Measurements from ENCODE around the gene PFKFB2.

The PFKFB2 gene

DNA sequence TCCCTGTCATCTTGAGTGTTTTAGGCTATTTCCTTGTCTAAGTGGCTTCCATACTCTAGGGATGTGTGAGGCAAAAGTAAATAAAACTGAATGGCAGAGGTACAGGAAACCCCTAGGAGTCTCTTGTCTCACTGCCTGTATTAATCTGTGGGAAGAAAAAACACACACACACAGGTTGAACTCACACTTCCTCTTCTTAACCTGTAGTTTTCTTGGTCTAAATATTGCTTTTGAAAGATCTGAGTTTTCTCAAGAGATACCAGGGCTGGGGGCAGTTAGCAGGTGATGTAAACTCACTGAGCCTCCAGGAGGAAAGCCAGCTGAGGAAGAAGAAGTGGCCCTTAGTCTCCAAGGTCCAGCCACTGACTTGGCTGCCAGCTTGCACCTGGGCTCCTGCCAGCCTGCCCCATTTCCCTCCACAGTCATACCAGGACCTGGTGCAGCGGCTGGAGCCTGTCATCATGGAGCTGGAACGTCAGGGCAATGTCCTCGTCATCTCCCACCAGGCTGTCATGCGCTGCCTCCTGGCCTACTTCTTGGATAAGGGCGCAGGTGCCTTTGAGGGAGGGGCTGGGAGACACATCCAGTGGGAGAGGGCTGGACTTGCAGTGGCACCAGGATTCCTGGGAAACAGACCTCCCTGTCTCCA is 16.9 kb downstream of the PFKFB2 start:
- no peak for DNase-seq

DNA sequence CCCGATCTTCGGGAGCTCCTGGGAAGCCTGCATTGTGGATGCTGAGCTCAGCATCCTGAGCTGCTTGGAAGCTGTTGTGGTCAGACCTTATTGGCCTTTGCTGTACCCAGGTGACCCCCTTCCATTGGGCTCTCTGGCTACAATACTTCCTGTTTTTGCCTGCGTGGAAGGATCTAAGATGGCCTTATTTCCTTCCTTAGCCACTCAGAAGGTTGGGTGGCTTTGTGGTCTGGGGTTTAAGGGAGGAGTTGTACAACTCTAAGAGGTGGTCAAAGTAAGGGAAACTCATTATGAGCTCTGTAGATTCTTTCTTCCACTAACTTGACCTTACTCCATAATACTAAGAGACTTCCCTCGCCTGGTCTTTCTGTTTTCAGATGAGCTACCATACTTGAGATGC is 17.7 kb downstream of the PFKFB2 start:
- no peak for DNase-seq

DNA sequence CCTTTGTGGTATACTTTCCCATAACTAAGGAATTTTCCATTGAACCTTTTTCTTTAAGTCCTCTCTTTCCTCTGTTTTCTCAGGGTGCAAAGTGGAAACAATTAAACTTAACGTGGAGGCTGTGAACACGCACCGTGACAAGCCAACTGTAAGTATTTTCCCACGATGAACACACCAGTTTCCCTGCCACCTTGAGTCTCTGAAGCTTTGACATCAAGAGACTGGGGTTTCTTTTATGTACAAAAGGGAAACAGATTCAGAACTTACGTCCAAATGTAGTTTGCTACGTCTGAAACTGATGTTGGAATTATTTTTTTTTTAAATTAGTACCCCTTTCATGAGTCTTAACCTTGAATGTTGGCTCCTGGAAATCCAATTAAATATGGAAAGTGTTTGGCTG is 18.4 kb downstream of the PFKFB2 start:
- no peak for DNase-seq

DNA sequence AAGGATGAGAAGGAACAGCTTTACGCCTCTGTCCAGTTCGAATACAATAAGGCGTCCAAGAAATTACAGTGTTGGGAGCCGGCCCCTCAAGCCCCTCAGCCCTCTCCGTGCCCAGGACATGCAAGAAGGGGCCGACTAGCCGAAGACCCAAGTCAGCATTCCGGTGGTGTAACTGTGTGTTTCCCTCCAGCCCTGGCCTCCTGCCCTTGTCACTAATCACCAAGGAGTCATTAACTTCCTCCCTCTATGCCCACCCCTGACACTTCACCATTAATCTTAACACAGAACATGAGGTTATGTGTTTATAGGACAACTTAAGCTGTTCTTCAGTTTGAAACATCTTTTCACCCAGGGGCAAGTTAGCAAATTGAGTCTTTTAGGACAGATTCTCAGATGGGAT is 19.2 kb downstream of the PFKFB2 start:
- no peak for DNase-seq

DNA sequence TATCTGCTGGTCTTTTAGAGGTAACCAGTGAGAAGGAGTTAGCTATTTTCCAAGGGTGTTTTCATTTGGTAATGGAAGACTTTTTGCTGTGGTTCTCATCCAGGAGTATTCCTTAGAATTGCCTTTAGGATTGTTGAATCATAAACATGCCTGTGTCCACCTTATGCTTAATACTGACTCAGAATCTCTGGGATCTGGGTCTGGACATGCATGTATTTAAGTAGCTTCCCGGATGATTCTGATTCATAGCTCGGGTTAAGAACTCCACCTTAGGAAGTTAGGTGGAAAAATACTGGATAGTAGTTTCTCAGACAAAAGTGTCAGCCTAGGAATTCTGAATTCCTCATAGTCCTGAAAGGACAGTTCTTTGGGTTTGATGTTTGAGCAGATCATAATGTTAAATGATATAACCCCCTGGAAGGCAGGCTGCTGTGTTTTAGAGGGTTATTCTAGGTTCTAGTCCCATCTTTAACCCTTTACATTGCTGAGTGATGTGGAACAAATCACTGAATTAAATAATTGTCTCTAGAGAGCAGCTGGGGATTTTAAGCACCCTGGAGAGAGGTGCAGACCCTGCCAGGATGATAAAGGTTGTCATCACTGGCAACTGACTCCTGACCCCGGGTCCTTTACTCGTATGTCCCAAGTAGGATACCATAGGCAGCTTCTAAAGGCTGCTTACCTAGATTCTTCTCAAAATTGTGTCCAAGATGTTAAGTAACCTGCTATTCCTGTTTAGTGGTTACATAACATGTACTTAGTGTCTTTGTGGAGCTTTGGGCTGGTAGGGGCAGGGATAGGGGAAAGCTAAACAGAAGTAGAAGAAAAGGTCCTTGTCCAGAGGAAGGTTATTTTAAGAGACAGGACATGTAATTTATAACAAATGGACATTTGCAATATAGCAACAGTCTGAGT is 21.1 kb downstream of the PFKFB2 start:
- no peak for DNase-seq

DNA sequence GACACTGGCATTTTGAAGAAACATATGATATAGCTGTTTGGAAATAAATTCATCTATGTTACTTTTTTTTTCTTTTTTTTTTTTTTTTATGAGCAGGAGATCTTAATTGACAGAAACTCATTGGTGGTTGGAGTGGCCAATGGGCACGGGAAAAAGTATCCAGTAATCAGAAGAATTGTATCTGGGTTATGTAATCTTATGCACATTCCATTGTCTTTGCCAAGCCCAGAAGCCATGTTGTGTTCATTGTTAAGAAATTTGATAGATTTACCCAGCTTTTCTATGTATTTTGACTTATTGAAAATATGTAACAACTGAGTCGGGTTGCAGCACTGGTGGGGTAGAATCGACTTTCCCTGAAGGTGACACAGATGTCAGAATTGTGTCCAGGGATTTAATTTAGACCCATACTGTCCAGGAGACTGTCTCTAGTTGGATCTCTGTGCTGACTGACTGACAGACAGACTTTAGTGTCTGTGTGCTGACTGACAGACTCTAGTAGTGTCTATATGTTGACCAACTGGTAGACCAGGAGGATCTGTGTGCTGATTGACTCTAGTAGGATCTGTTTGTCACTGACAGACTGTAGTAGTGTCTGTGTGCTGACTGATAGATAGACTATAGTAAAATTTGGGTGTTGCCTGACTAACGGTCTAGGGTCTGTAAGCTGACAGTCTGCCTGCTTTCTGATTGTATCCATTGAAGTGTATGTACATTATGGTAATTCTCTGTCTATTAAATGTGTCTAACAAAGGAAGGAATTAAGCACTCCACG is 23.3 kb downstream of the PFKFB2 start:
- DNase-seq: no peak

DNA sequence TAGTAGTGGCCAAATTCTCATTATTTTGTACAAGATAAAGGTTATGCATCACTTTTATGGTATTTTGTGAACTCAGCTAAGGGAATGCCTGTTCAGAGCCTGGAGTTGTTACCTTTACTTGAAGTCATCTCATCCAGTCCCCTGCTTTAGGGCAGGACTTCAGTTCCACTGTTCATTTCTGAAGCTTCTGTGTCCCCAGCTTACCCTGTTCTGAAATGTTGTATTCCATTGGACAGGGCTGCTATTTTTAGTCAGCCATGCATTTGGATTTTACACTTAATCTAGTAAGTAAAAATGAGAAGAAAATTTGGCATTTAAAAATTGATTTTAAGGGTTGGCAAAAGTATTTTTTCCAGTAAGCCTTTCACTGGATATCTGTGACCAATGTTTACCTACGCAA is 23.9 kb downstream of the PFKFB2 start:
- DNase-seq: no peak

DNA sequence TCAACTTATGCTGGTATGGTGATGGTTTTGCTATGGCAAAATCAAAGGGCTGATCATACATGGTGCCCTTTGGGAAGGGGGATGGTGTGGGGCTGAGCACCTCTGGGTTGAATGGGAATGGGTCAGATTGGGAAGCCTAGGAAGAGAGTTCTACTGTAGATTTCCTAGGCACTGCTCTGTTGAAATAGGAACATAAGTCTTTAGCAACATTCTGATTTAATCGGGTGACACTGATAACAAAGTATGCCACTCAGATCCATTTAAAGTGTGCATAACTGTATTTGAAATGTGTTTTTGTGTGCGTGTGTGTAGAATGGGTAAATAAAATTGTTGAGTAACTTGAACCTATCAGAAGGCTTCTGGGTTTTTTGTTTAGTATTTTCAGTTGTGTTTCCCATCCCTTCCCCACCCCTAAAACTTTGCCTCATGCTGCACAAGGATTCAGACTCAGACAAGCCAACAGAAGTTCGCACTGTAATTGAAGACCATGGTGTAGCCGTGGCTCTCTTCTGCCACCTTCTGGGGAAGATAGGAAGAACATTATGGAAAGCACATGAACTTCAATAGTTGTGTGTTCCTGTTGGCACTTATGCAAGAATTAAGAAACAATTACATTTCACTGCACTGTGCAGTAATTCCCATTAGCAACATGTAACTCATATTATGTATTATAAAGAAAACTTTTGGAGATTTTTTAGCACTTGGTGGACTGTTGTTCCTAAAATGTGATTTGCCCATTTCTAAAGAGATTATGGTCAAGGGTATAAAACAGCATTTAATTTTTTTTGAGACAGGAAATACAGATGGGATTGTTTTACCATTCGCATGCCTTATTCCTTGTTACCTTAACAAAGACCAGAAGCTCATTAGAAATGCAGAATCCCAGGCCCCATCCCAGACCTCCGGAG is 24.6 kb downstream of the PFKFB2 start:
- peak; percentile 58 for DNase-seq

DNA sequence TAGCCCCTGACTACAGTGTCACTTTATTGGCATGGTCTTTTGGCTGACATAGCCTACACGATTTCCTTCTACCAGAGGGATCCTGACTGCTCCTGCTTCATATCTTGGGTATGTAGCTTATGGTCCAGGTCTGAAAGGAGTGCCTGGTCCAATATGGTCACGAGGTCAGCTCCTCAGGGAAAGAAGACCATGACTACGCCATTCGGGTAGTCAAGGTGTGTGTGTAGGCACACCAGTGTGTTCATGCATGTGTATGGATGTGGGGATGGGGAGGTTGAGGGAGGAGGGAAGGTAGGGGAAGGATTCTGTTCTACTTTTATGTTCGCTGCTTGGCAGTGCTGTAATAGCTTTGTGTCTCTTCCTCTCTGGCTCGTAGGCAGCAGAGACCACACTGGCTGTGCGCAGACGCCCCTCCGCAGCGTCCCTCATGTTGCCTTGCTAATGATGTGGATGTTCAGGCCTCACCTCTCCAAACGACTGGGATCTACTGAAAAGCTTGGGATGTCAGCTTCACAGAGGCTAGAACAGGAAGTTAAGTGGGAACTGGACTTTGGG is 25.6 kb downstream of the PFKFB2 start:
- DNase-seq: no peak

DNA sequence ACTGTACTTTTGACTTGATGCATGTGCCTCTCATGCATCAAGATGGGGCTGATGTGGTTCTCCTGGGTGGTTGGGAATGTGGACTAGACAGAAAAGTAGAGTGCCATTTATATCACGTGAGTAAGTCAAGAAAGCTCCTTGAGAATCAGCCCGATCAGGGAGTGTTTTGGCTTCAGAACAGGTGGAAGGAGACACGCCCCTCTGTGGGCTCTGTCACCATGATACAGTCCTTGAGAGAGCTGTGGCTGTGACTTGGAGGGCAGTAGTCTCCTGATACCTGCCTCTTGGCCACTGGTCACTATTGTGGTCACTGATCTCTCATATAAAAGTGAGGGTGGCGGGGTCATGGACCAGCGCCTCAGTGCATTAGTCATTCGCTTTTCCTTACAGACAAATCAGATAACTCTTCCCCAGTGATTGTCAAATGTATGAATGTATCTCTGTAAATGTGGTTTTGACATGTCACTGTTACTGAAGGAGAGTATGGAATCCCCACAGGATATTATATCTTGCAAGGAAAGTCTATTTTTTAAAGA is 26.7 kb downstream of the PFKFB2 start:
- no peak for DNase-seq

DNA sequence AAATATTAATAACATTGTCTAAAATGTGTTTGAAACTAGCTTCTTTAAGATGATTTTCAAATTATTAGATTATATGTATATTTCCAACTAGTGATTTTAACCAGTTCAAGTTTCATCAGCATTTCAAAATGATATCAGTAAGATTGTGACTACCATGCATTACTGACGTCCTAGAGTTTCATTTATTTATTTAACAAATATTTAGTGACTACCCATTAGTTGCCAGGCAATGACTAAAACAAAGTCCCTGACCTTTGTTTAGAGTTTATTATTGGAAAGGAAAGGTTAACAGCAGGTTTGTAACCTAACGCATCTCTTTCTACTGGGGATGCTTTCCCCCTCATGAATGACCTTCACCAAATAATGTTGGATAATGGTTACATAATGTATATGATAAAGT is 28.0 kb downstream of the PFKFB2 start:
- DNase-seq: no peak

DNA sequence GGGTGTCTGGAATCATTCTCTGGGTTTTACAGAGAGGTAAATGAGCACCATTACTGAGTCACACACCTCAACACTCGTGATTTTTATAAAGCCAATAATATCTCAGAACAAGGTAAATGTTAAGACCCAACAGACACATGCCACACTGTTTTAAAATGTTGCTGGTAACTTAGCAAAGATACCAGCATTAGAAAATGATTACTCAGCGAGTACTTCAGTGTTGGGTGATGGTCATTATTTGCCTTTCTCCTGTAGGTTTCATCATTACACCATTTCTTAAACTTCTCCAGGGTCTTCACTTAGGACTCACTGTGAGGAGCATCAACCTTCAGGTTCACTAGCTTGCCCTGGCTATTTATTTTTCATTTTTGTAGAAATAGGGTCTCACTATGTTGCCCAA is 28.7 kb downstream of the PFKFB2 start:
- no peak for DNase-seq

DNA sequence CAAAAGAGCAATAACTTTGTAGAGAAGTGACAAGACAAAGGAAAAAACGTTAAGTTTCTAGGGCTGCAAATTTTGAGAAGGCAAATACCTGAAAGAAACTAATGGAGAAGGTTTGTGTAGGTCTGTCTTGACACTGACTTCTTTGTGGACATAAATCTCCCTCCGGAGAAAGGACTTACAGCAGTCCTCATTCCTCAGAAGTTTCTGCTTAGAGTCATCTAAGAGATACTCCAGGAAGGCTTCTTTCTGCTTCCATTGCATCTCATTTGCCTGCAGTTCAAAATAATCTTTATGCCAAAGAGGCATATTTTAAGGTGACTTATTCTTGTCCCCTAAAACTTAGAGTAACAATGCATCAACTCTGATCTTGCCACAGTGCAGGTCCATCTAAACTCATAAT is 31.2 kb downstream of the PFKFB2 start:
- no peak for DNase-seq

DNA sequence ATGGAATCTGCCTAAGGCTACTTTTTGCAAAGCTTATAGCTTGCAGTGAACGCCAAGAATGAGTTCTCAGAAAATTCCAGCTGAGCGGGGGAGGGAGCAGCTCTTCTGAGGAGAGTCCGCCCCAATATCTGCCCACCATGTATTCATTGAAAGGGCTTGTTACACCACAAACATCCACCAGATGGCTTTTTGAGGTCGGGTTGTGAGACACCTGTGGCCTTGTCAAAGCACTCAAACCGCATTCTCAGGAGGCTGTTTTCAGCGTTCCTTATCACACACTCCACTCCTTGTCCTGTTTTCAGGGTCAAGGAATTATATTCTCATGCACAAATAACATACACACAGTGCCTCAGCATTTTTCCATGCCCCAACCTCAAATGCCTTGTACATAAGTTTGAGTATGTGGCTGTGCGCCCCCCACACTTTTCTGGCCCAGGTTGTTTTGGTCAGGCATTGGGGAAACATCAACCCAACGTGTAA is 31.7 kb downstream of the PFKFB2 start:
- DNase-seq: peak; percentile 46

DNA sequence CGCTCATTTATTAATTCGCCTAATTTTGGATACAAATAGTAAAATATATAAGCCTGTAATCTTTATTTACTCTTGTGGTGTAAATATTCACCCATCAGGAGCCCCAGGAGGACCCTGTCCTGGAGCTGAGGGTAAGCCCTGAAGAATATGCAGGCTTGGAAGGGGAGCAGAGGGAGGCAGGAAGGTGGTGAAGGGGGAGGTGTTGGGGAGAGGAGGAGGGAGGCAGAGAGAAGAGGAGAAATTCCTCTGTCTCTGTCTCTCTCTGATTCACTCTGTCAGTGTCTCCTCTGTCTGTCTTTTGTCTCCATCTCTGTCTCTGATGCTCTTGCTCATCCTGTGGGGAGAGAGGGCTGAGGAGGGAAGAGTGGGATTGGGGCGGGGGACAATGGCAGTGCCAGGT is 32.8 kb downstream of the PFKFB2 start:
- DNase-seq: no peak

DNA sequence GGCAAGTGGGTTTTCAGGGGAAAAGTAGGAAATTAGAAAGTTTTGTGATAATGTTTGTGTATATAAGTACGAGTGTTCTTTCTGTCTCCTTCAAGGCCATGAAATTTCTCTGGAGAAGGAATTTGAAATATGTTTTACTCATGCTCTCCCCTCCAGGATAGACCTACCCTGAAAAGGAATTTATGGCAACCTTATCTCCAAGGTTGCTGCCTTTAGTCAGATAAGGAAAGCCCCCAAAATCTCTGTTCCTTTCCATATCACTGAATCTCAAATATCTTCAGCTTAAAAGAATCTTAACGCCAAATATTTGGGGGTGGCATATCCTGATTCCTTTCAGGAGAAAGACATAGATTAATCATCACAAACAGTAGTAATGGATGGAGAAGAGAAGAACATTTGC is 35.1 kb downstream of the PFKFB2 start:
- DNase-seq: no peak

DNA sequence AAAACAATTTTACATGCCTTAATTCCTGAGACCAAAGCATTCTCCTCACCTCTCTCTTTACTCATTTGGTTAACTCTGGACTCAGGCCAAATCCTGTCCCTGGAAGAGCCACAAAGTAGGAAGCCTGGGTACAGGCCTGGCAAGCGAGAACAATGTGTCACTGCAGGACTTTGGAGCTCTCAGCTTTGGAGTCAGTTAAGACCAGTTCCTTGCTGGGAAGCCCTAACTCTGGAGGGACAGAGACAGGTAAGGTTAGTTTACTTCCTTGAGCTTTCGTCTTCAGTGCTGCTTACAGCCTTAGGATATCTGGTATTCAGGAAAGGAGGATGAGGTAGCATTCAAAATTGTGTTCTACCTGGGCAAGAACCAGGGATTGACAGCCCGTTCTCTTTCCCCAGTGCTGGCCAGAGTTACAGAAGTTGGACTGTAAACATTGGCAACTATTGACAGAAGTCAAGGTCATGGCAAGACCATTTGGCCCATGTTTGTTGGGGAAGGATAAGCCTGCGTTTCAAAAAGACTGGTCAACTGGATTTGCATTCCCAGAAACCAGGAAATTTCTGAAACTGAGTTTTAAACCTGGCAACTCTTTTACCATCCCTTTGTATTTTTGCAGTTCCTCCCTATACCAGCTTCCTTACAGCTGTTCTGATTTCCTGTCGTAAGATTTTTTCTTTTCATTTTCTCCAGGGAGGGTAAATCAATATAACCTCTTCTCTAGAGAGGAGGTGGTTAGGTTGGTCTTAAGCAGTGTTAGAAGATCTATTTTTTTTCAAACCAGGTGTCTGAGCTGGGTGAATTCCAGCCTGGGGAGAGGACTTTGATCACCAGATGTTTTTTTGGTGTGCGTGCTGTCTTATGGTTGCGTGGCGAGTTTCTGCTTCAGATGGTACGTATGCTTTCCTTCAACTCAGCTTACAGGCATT is 35.9 kb downstream of the PFKFB2 start, which contains the start of gene C4BPB:
Gene C4BPB, plus strand, starts transcription at position 160 of the 926 bp plus-strand sequence. Its CDS starts 672 bp downstream, at position 832.
- DNase-seq: no peak

DNA sequence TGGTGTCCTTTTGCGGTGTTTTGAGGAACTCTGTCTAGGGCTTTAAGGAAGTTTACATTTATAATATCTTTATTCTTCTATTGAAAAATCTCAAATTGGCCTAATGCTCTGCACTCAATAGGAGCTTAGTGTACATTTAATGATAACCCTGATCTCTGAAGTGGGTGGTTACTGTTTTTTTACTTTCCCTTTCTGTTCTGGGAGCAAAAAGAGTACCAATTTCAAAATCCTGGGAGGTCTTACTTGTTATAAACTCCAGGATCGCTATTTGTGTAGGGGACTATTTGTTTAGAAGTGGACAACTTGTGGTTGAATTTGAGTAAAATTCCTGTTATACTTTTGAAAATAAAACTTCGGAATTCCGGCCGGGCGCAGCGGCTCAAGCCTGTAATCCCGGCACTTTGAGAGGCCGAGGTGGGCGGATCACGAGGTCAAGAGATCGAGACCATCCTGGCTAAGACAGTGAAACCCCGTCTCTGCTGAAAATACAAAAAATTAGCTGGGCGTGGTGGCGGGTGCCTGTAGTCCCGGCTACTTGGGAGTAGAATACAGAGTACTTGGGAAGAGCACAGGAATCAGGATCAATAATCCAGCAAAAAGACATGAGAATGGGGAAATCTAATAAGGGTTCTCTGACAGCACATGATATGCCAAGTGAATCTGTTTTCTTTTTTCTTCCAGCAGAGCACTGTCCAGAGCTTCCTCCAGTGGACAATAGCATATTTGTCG is 36.7 kb downstream of the PFKFB2 start:
- DNase-seq: no peak

DNA sequence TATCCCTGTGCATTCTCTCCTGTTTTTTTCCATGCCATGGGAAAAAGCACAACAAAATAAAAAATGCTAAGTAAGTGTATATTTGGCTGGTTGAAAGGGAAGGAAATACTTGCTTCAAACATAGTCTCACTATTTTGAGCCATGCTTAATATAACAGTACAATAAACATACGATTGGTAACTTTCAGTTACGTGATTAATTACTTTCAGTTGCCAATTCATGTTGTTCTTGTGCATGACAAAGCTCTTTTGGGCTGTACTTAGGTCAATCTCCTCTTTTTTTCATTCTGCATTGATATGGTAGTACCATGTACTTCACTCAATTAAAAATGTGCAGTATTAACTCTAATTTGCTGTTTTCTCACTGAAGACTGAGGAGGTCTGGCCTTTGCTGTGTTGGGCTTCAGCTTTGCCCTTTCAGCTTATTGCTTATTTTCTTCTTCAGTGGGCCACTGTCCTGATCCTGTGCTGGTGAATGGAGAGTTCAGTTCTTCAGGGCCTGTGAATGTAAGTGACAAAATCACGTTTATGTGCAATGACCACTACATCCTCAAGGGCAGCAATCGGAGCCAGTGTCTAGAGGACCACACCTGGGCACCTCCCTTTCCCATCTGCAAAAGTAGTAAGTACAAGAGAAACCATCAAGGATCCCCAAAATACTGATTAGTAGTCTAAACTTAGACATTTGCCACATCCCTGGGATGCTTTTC is 38.3 kb downstream of the PFKFB2 start:
- no peak for DNase-seq
